Neural cell (in vitro differentiated cells): ENCODE results near the gene ANKRD63. TPM values are rescaled to one million over a fixed set of nuclear protein-coding genes. Genes with fewer than 3 reads are reported as not detected.

ENCODE experiments used
- H2AFZ ChIP-seq: fragments of 200-600, 300-800 bp; sonication (generic), shearing (Covaris generic); 2 replicates; pipeline ENCODE4 v1.6.0; 2014; ENCODE audit warnings: low read depth, mild to moderate bottlenecking, antibody characterized with exemption, low read length, moderate library complexity
- H3F3A ChIP-seq: fragments of 200-600 bp; shearing (Covaris generic); 2 replicates; pipeline ENCODE4 v1.6.1; 2016; ENCODE audit warnings: mild to moderate bottlenecking, moderate library complexity, mixed read lengths, antibody characterized with exemption, low read length; ENCODE audit not compliant: insufficient read depth, poor library complexity, severe bottlenecking
- H3K27ac ChIP-seq: fragments of 200-600, 300-800 bp; sonication (generic), shearing (Covaris generic); 2 replicates; pipeline ENCODE4 v1.5.1; 2014; ENCODE audit warnings: mild to moderate bottlenecking, low read length, moderate library complexity
- H3K27me3 ChIP-seq: fragments of 300-800, 200-600 bp; sonication (generic), shearing (Covaris generic); 2 replicates; pipeline ENCODE4 v1.6.0; 2014; ENCODE audit warnings: mild to moderate bottlenecking, low read depth, low read length, moderate library complexity; ENCODE audit not compliant: insufficient read depth
- H3K36me3 ChIP-seq: fragments of 300-800, 200-600 bp; sonication (generic), shearing (Covaris generic); 2 replicates; pipeline ENCODE4 v1.5.1; 2014; ENCODE audit warnings: mild to moderate bottlenecking, antibody characterized with exemption, low read length, moderate library complexity; ENCODE audit not compliant: insufficient read depth
- H3K4me2 ChIP-seq: fragments of 300-800, 200-600 bp; sonication (generic), shearing (Covaris generic); 2 replicates; pipeline ENCODE4 v1.6.0; 2014; ENCODE audit warnings: mild to moderate bottlenecking, low read length
- H3K4me3 ChIP-seq: fragments of 300-800, 200-600 bp; sonication (generic), shearing (Covaris generic); 2 replicates; pipeline ENCODE4 v1.5.1; 2014; ENCODE audit warnings: mild to moderate bottlenecking, low read length, moderate library complexity
- H3K79me2 ChIP-seq: fragments of 200-600 bp; shearing (Covaris generic); replicated peaks from 2 replicates; pipeline ENCODE4 v1.6.0; 2014; ENCODE audit warnings: mild to moderate bottlenecking, low read length, moderate library complexity; ENCODE audit not compliant: insufficient read depth
- H3K9ac ChIP-seq: fragments of 300-800, 200-600 bp; sonication (generic), shearing (Covaris generic); 2 replicates; pipeline ENCODE4 v1.6.1; 2016; ENCODE audit warnings: mild to moderate bottlenecking, low read length, mixed read lengths
- H3K9me2 ChIP-seq: fragments of 200-600 bp; shearing (Covaris generic); 2 replicates; pipeline ENCODE4 v1.6.1; 2016; ENCODE audit warnings: mild to moderate bottlenecking, low read length, mixed read lengths; ENCODE audit not compliant: insufficient read depth
- H3K9me3 ChIP-seq: fragments of 200-600, 300-800 bp; sonication (generic), shearing (Covaris generic); 2 replicates; pipeline ENCODE4 v1.6.1; 2016; ENCODE audit warnings: mild to moderate bottlenecking, mixed run types, low read length, moderate library complexity, mixed read lengths
- H4K20me1 ChIP-seq: fragments of 200-600 bp; shearing (Covaris generic); 2 replicates; pipeline ENCODE4 v1.6.1; 2016; ENCODE audit warnings: mild to moderate bottlenecking, mixed run types; ENCODE audit not compliant: insufficient read depth
- CTCF ChIP-seq: fragments of 450-650 bp; IDR thresholded peaks from 2 replicates; pipeline ENCODE4 v1.5.1; 2014; ENCODE audit warnings: antibody characterized with exemption, mild to moderate bottlenecking, moderate library complexity; ENCODE audit not compliant: poor library complexity, severe bottlenecking
- EP300 ChIP-seq: fragments of 450-650 bp; conservative IDR thresholded peaks from 2 replicates; pipeline ENCODE4 v1.6.1; 2014; ENCODE audit warnings: antibody characterized with exemption, mild to moderate bottlenecking, moderate library complexity; ENCODE audit not compliant: poor library complexity, severe bottlenecking
- EZH2 ChIP-seq: fragments of 200-600, 300-800 bp; shearing (Covaris generic), sonication (generic); IDR thresholded peaks from 2 replicates; pipeline ENCODE4 v1.6.1; 2014; ENCODE audit warnings: antibody characterized with exemption, low read length, borderline replicate concordance, mild to moderate bottlenecking; ENCODE audit not compliant: insufficient read depth, poor library complexity, severe bottlenecking
- MXI1 ChIP-seq: fragments of 450-650 bp; conservative IDR thresholded peaks from 2 replicates; pipeline ENCODE4 v1.6.1; 2014; ENCODE audit warnings: antibody characterized with exemption, mild to moderate bottlenecking; ENCODE audit not compliant: poor library complexity, severe bottlenecking
- POLR2AphosphoS5 ChIP-seq: IDR thresholded peaks from 2 replicates; pipeline ENCODE4 v1.6.1; 2012
- RAD21 ChIP-seq: fragments of 450-650 bp; conservative IDR thresholded peaks from 2 replicates; pipeline ENCODE4 v1.6.1; 2014; ENCODE audit warnings: antibody characterized with exemption, mild to moderate bottlenecking, moderate library complexity
- SMC3 ChIP-seq: fragments of 450-650 bp; conservative IDR thresholded peaks from 2 replicates; pipeline ENCODE4 v1.6.1; 2014; ENCODE audit warnings: antibody characterized with exemption, mild to moderate bottlenecking, moderate library complexity; ENCODE audit not compliant: poor library complexity
- TAF1 ChIP-seq: IDR thresholded peaks from 2 replicates; pipeline ENCODE4 v1.6.1; 2012; ENCODE audit warnings: low read depth
- polyA plus RNA-seq: library from polyadenylated mRNA; depleted of rRNA; stranded (reverse); fragments of >200 nt; gene quantifications from 2 replicates; pipeline ENCODE4 v1.2.3, GENCODE V29; 2014
- TF ChIP-seq, protein P1 (sequence below): IDR thresholded peaks from 2 replicates; pipeline ENCODE4 v1.6.1; 2012; ENCODE audit warnings: borderline replicate concordance

Gene ANKRD63
- polyA plus RNA-seq, 1 donor from 2014 or later = 2.1 TPM

GRCh38 chr15:40307421-40308211 is 24.8 kb upstream of the ANKRD63 start, which contains the start of gene PLCB2:
PLCB2 (minus strand) TSS chr15:40307935; CDS start chr15:40307672, 263 bp downstream.
- Histone ChIP-seq H3K9me2 (no peaks in the 10 kb centered on the region), H3K79me2 (no peaks in the 10 kb centered on the region), H3K9me3 (no peaks in the 10 kb centered on the region), H4K20me1 (no peaks in the 10 kb centered on the region), H3F3A (no peaks in the 10 kb centered on the region), H3K4me3 (no peak within 1 kb of the TSS), H3K27me3 (no peaks in the 10 kb centered on the region), H3K9ac (no peak within 1 kb of the TSS), H2AFZ (no peak within 1 kb of the TSS), H3K36me3 (no peaks in the 10 kb centered on the region), H3K4me2 (no peak within 1 kb of the TSS), H3K27ac (no peak within 1 kb of the TSS)
- TF ChIP-seq POLR2AphosphoS5 (no peak), CTCF (no peak), SMC3 (no peak), TAF1 (no peak), EP300 (no peak), EZH2 (no peak), MXI1 (no peak), RAD21 (no peak)
- TF ChIP-seq, protein P1, sequence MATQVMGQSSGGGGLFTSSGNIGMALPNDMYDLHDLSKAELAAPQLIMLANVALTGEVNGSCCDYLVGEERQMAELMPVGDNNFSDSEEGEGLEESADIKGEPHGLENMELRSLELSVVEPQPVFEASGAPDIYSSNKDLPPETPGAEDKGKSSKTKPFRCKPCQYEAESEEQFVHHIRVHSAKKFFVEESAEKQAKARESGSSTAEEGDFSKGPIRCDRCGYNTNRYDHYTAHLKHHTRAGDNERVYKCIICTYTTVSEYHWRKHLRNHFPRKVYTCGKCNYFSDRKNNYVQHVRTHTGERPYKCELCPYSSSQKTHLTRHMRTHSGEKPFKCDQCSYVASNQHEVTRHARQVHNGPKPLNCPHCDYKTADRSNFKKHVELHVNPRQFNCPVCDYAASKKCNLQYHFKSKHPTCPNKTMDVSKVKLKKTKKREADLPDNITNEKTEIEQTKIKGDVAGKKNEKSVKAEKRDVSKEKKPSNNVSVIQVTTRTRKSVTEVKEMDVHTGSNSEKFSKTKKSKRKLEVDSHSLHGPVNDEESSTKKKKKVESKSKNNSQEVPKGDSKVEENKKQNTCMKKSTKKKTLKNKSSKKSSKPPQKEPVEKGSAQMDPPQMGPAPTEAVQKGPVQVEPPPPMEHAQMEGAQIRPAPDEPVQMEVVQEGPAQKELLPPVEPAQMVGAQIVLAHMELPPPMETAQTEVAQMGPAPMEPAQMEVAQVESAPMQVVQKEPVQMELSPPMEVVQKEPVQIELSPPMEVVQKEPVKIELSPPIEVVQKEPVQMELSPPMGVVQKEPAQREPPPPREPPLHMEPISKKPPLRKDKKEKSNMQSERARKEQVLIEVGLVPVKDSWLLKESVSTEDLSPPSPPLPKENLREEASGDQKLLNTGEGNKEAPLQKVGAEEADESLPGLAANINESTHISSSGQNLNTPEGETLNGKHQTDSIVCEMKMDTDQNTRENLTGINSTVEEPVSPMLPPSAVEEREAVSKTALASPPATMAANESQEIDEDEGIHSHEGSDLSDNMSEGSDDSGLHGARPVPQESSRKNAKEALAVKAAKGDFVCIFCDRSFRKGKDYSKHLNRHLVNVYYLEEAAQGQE = no peak

GRCh38 chr15:40306908-40307307 is 24.0 kb upstream of the ANKRD63 start:
- TF ChIP-seq CTCF (no peak), MXI1 (no peak), RAD21 (no peak), EP300 (no peak)
- Histone ChIP-seq H3K27ac (no peak overlapping the region), H3K27me3 (no peaks in the 10 kb centered on the region), H3K79me2 (no peaks in the 10 kb centered on the region), H3K36me3 (no peaks in the 10 kb centered on the region), H3K9me2 (no peaks in the 10 kb centered on the region), H2AFZ (no peak overlapping the region), H4K20me1 (no peaks in the 10 kb centered on the region), H3K4me3 (no peak overlapping the region), H3F3A (no peaks in the 10 kb centered on the region), H3K4me2 (no peak overlapping the region), H3K9me3 (no peaks in the 10 kb centered on the region), H3K9ac (no peak overlapping the region)
